ENCODE results near the gene MTMR4.
"Not testable (repeated sequence)": the region's sequence is repeated elsewhere in the genome, so short reads cannot be mapped to it uniquely, and the experiment has no call there.

The MTMR4 gene

GRCh38 chr17:58516644-58517377 is 2.4 kb upstream of the MTMR4 start:
- Mint-ChIP-seq H3K27me3 (no peaks in the 10 kb centered on the region), H3K4me1 (peaks cover 32% of the 10 kb centered on the region), H3K4me3 (peak overlapping the region; percentile 80), H3K9me3 (no peaks in the 10 kb centered on the region), H3K36me3 (peaks cover 5% of the 10 kb centered on the region), H3K27ac (peak overlapping the region; percentile 74)
- no peak for DNase-seq (ENCODE audit: low spot score in 2 of 2)
- ATAC-seq (ENCODE audit: low read depth): no peak

GRCh38 chr17:58515286-58515685 is 848 bp upstream of the MTMR4 start:
- Mint-ChIP-seq H3K27ac (peak overlapping the region; percentile 78), H3K4me1 (peaks cover 38% of the 10 kb centered on the region), H3K27me3 (no peaks in the 10 kb centered on the region), H3K36me3 (peaks cover 18% of the 10 kb centered on the region), H3K9me3 (no peaks in the 10 kb centered on the region), H3K4me3 (peak overlapping the region; percentile 80)
- no peak for DNase-seq (ENCODE audit: low spot score in 2 of 2)
- no peak for ATAC-seq (ENCODE audit: low read depth)

- ATAC-seq (ENCODE audit: low read depth) (no peak), DNase-seq (ENCODE audit: low spot score in 2 of 2) (no peak)
- H3K4me1 Mint-ChIP-seq: peaks cover 41% of the 10 kb centered on the region
- H3K9me3 Mint-ChIP-seq: no peaks in the 10 kb centered on the region
- H3K4me3 Mint-ChIP-seq: peak overlapping the region; percentile 80
- peak overlapping the region; percentile 78 for H3K27ac Mint-ChIP-seq
- no peaks in the 10 kb centered on the region for H3K27me3 Mint-ChIP-seq
- peaks cover 24% of the 10 kb centered on the region for H3K36me3 Mint-ChIP-seq
These were observed 326 bp upstream of the MTMR4 start for GRCh38 chr17:58514770-58515157.

GRCh38 chr17:58513267-58513964 is 1.0 kb downstream of the MTMR4 start:
- no peaks in the 10 kb centered on the region for H3K27me3 Mint-ChIP-seq
- no peaks in the 10 kb centered on the region for H3K9me3 Mint-ChIP-seq
- H3K4me1 Mint-ChIP-seq: peaks cover 41% of the 10 kb centered on the region
- ATAC-seq (ENCODE audit: low read depth) (no peak), DNase-seq (ENCODE audit: low spot score in 2 of 2) (no peak)
- peak overlapping the region; percentile 87 for H3K27ac Mint-ChIP-seq
- H3K36me3 Mint-ChIP-seq: peaks cover 32% of the 10 kb centered on the region
- H3K4me3 Mint-ChIP-seq: peak overlapping the region; percentile 94

- DNase-seq (ENCODE audit: low spot score in 2 of 2) (no peak), ATAC-seq (ENCODE audit: low read depth) (no peak)
- H3K27me3 Mint-ChIP-seq: no peaks in the 10 kb centered on the region
- peaks cover 31% of the 10 kb centered on the region for H3K4me1 Mint-ChIP-seq
- no peaks in the 10 kb centered on the region for H3K9me3 Mint-ChIP-seq
- H3K36me3 Mint-ChIP-seq: peaks cover 47% of the 10 kb centered on the region
- peak overlapping the region; percentile 19 for H3K27ac Mint-ChIP-seq
- no peak overlapping the region for H3K4me3 Mint-ChIP-seq
These were observed 4.4 kb downstream of the MTMR4 start for GRCh38 chr17:58510075-58510474.

GRCh38 chr17:58508341-58509067 is 5.9 kb downstream of the MTMR4 start:
- DNase-seq (ENCODE audit: low spot score in 2 of 2) (no peak), ATAC-seq (ENCODE audit: low read depth) (no peak)
- Mint-ChIP-seq H3K4me3 (no peak overlapping the region), H3K36me3 (peaks cover 51% of the 10 kb centered on the region), H3K27me3 (no peaks in the 10 kb centered on the region), H3K27ac (peak overlapping the region; percentile 51), H3K4me1 (peaks cover 32% of the 10 kb centered on the region), H3K9me3 (no peaks in the 10 kb centered on the region)

- Mint-ChIP-seq H3K4me3 (no peak overlapping the region), H3K36me3 (peaks cover 52% of the 10 kb centered on the region), H3K9me3 (no peaks in the 10 kb centered on the region), H3K4me1 (peaks cover 23% of the 10 kb centered on the region), H3K27me3 (no peaks in the 10 kb centered on the region), H3K27ac (peak overlapping the region; percentile 51)
- DNase-seq (ENCODE audit: low spot score in 2 of 2) (no peak), ATAC-seq (ENCODE audit: low read depth) (no peak)
These were observed 7.3 kb downstream of the MTMR4 start for GRCh38 chr17:58507123-58507634.

- ATAC-seq (ENCODE audit: low read depth): no peak
- Mint-ChIP-seq H3K27ac (peak overlapping the region; percentile 51), H3K36me3 (peaks cover 49% of the 10 kb centered on the region), H3K9me3 (no peaks in the 10 kb centered on the region), H3K4me3 (no peak overlapping the region), H3K4me1 (peaks cover 20% of the 10 kb centered on the region), H3K27me3 (no peaks in the 10 kb centered on the region)
- no peak for DNase-seq (ENCODE audit: low spot score in 2 of 2)
These were observed 7.9 kb downstream of the MTMR4 start for GRCh38 chr17:58506354-58507080.

GRCh38 chr17:58504826-58505351 is 9.5 kb downstream of the MTMR4 start:
- peaks cover 36% of the 10 kb centered on the region for H3K36me3 Mint-ChIP-seq
- H3K4me1 Mint-ChIP-seq: peaks cover 12% of the 10 kb centered on the region
- DNase-seq (ENCODE audit: low spot score in 2 of 2) (peak; percentile 54 to 74), ATAC-seq (ENCODE audit: low read depth) (peak; percentile 98)
- no peaks in the 10 kb centered on the region for H3K9me3 Mint-ChIP-seq
- no peaks in the 10 kb centered on the region for H3K27me3 Mint-ChIP-seq
- H3K27ac Mint-ChIP-seq: peak overlapping the region; percentile 90
- H3K4me3 Mint-ChIP-seq: peak overlapping the region; percentile 70

GRCh38 chr17:58503866-58504265 is 10.6 kb downstream of the MTMR4 start:
- DNase-seq (ENCODE audit: low spot score in 2 of 2) (no peak), ATAC-seq (ENCODE audit: low read depth) (no peak)
- peak overlapping the region; percentile 28 for H3K4me3 Mint-ChIP-seq
- no peaks in the 10 kb centered on the region for H3K27me3 Mint-ChIP-seq
- H3K27ac Mint-ChIP-seq: peak overlapping the region; percentile 90
- H3K36me3 Mint-ChIP-seq: peaks cover 29% of the 10 kb centered on the region
- peaks cover 12% of the 10 kb centered on the region for H3K4me1 Mint-ChIP-seq
- H3K9me3 Mint-ChIP-seq: no peaks in the 10 kb centered on the region

GRCh38 chr17:58503134-58503533 is 11.3 kb downstream of the MTMR4 start:
- H3K27me3 Mint-ChIP-seq; ATAC-seq (ENCODE audit: low read depth); H3K9me3 Mint-ChIP-seq; DNase-seq (ENCODE audit: low spot score in 2 of 2); H3K4me3 Mint-ChIP-seq: not testable (repeated sequence)
- peaks cover 15% of the 10 kb centered on the region for H3K4me1 Mint-ChIP-seq
- peak overlapping the region; percentile 38 for H3K27ac Mint-ChIP-seq
- H3K36me3 Mint-ChIP-seq: peaks cover 32% of the 10 kb centered on the region

- H3K4me3 Mint-ChIP-seq: no peak overlapping the region
- H3K36me3 Mint-ChIP-seq: peaks cover 29% of the 10 kb centered on the region
- no peaks in the 10 kb centered on the region for H3K27me3 Mint-ChIP-seq
- peaks cover 18% of the 10 kb centered on the region for H3K4me1 Mint-ChIP-seq
- ATAC-seq (ENCODE audit: low read depth): no peak
- DNase-seq (ENCODE audit: low spot score in 2 of 2): no peak
- H3K27ac Mint-ChIP-seq: no peak overlapping the region
- H3K9me3 Mint-ChIP-seq: no peaks in the 10 kb centered on the region
These were observed 13.0 kb downstream of the MTMR4 start for GRCh38 chr17:58501451-58501850.

- no peak overlapping the region for H3K27ac Mint-ChIP-seq
- H3K9me3 Mint-ChIP-seq: no peaks in the 10 kb centered on the region
- H3K4me3 Mint-ChIP-seq: no peak overlapping the region
- DNase-seq (ENCODE audit: low spot score in 2 of 2) (no peak), ATAC-seq (ENCODE audit: low read depth) (no peak)
- H3K27me3 Mint-ChIP-seq: no peaks in the 10 kb centered on the region
- peaks cover 9% of the 10 kb centered on the region for H3K4me1 Mint-ChIP-seq
- peaks cover 41% of the 10 kb centered on the region for H3K36me3 Mint-ChIP-seq
These were observed 16.1 kb downstream of the MTMR4 start for GRCh38 chr17:58498177-58498828.
